GM23248 (cell line): ENCODE data around the gene ALDH5A1.

ENCODE experiments used
- EZH2 ChIP-seq: fragments of 200-600 bp; sonication (generic); IDR thresholded peaks from 2 replicates; pipeline ENCODE4 v1.6.1; 2018; ENCODE audit warnings: antibody characterized with exemption, mild to moderate bottlenecking; ENCODE audit not compliant: insufficient read depth, poor library complexity, severe bottlenecking
- EZH2phosphoT487 ChIP-seq: fragments of 200-600 bp; sonication (generic); IDR thresholded peaks from 2 replicates; pipeline ENCODE4 v1.6.1; 2018; ENCODE audit warnings: antibody characterized with exemption, moderate library complexity, mild to moderate bottlenecking, low read depth; ENCODE audit not compliant: insufficient read depth

- TF ChIP-seq EZH2 (no peak), EZH2phosphoT487 (no peak)
These were observed 8.7 kb upstream of the ALDH5A1 start for GRCh38 chr6:24486065-24486464.
